Measurements from ENCODE around the gene ODF4. TPM values are rescaled to one million over a fixed set of nuclear protein-coding genes. Genes with fewer than 3 reads are reported as not detected.

The ODF4 gene
- total and polyA plus RNA-seq, 2 of the 13 experiments (the other 11 are each of a cell fraction or from before 2014, with no cell fraction given), result not detected

GRCh38 chr17:8360260-8360659 lies 20.6 kb downstream of the ODF4 start (continued):
- TF ChIP-seq ZNF512B (CRISPR knock-in tag; IDR thresholded peaks at IDR 0.05; ENCODE audit: borderline replicate concordance), result no peak
- TF ChIP-seq AHDC1 (CRISPR knock-in tag; IDR thresholded peaks at IDR 0.05; ENCODE audit: borderline replicate concordance), result no peak
- TF ChIP-seq E2F5 (CRISPR knock-in tag; conservative IDR thresholded peaks at IDR 0.05), result no peak
- TF ChIP-seq ZNF34 (CRISPR knock-in tag; IDR thresholded peaks at IDR 0.05; ENCODE audit: borderline replicate concordance), result no peak
